DMS153 treated with DMSO at 0.1 percent for 48 hours (cell line): ENCODE measurements around the gene IQCE.

Source experiments
- DNase-seq: peaks from one replicate; lab custom pipeline; 2025; ENCODE audit not compliant: unreplicated experiment; lab: John Stamatoyannopoulos, UW

The IQCE gene

DNA sequence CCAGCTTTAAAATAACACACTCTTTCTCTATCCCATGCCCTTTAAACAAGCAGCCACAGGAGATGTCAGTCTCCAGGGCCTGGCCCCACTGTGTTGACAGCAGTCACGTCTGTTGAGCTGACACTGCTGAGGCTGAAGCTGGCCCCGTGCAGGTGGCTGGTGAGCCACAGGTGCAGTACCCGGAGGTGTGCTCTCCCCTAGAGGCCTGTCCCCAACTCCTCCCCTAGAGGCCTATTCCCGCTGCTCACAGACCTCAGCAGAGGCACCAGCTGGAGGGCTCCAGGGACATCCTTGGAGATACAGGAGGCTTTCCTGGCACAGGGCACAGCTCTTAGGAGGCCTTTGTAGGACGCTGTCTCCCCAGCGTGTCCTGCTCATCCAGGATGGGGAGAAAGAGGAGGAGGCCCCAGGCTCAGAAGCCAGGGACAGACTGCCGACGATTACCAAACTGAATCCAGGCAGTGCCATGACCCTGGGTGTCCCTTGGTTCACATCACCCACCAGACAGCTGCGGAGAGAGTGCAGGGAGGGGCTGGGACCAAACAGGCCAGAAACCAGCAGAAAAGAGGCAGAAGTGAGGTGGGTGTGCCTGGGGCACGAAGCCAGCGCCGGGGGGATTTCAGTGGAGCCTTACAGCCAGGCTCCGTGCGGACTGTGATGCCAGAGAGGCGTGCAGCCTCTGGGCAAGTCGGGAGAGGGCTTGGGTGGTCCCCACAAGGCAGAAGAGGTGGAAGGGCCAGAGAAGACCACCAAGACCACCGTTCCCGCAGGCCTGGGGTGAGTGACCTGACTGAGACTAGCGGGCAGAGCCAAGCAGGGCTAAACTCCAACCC lies 54.5 kb downstream of the IQCE start:
- DNase-seq: peak; percentile 51

GRCh38 chr7:2613931-2614600 lies 55.3 kb downstream of the IQCE start:
- peak; percentile 68 for DNase-seq

DNA sequence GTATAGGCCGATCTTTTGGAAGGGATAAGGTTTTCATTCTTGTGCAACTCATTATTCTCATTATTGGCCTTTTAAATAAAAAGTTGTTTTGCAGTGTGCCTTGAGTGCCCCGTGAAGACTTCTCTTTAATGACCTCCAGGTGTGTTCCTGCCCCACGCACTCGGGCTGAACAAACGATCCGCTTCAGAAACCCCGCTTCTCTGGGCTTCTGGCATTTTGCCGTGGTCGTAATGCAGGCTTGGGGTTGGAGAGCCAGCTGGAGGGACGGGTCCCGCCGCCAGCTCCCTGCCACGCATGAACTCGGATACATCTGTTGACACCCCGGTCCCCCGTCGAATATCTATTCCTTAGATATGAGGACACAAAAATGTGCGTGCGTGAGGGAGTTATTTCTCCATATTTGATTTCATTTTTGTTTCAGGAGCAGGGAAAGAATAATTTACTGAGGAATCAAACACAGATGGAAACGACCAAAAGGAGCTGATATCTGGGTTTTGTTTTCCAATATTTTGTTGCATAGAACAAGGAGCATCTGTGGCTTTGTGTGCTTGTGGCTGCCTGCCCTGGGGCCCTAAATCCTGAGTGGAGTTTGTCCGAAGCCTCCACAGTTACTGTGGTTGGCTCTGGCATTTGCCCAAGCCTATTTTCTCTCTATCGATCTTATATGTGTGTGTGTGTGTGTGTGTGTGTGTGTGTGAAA lies 56.0 kb downstream of the IQCE start:
- peak; percentile 80 for DNase-seq

GRCh38 chr7:2616387-2617324 lies 57.9 kb downstream of the IQCE start:
- no peak for DNase-seq

GRCh38 chr7:2617325-2617905 lies 58.6 kb downstream of the IQCE start:
- no peak for DNase-seq

GRCh38 chr7:2619116-2619515 lies 60.3 kb downstream of the IQCE start:
- DNase-seq: no peak

DNA sequence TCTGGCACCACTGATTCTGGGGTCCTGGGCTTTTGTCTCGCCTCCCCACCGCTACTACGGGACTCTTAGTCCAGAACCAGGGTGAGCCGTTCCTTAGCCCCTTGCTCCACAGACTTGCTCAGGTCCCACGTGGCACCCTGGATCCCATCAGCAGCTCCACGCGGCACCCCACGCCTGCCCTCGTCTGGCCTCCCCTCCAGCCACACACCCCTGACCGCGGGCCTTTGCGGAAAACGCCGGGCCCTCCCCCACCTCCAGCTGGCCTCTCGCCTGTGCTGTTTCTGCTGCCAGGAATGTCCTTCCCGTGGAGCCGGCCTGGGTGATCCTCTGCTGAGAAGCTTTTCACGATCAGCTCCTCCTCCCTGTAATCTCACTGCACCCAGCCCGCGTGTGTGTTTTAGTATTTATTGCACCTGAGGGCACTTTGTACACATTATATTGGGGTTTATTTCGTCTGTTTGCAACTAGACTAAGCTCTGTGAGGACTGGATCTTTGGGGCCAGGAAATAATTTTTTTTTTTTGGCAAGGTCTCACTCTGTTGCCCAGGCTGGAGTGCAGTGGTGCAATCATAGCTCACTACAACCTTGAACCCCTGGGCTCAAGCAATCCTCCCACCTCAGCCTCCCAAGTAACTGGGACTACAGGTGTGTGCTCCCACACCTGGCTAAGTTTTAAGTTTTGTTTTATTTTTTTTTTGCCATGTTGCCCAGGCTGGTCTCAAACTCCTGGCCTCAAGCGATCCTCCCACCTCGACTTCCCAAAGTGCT lies 62.5 kb downstream of the IQCE start:
- no peak for DNase-seq

DNA sequence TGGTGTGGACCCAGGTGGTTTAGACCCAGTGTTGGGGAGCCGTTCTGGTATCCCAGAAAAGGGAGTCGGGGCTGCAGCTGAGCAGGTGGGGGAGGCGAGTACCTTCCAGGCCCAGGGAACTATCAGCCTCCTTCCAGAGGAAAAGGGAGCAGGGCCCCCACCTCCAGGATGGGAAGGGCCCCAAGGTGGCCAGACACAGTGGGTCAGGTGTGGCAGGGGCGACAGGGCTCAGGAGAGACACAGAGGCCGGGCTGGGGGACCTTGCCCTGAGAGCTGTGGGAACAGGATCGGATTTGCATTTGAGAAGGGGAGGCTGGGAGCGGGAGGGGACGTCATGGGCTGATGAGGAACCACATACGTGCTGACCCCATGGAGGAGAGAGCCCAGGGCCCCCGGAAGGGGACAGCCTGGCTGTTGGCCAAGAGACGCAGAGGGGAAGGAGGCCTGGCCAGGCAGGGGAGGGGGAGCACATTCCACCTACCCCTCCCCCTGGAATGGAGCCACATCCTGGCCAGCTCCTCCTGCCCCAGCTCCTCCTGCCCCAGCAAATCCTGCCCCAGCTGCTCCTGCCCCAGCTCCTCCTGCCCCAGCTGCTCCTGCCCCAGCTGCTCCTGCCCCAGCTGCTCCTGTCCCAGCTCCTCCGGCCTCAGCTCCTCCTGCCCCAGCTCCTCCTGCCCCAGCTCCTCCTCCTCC lies 63.3 kb downstream of the IQCE start:
- DNase-seq: no peak

DNA sequence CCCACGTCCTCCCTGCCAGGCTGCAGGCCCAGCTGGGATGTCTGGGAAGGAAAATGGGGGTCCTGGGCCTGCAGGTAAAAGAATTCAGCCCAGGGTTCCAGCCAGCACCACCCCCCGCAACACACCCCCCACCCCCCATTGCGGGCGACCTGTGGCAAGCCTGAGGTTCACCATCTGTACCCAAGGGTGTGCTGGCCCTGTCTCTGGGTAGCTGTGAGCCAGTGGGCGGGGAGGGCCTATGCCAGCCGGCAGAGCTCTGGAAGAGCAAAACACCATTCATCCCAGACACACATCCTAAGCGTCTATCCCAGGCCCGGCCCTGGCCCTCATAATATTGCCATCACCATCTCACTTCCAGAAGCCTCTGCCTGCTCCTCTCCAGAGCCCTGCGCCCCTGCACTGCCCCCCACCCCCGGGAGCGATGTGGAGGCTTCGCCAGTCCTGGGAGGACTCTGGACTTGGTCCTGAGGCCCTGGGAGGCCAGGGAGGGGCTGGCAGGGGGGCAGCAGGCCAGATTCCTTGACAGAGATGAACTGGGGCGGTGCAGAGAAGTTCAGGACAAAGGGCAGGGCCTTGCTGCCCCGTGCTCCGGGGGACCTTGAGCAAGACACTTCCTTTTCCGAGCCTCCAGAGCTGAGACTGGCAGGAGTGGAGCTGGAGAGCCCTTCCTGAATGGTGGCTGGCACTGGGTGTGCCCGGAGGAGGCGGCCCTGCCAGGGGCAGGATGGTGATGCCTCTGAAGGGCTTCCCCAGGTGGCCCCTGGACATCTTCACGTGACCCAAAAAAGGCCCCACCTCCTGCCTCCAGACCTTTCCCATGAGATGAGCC lies 64.3 kb downstream of the IQCE start:
- no peak for DNase-seq

DNA sequence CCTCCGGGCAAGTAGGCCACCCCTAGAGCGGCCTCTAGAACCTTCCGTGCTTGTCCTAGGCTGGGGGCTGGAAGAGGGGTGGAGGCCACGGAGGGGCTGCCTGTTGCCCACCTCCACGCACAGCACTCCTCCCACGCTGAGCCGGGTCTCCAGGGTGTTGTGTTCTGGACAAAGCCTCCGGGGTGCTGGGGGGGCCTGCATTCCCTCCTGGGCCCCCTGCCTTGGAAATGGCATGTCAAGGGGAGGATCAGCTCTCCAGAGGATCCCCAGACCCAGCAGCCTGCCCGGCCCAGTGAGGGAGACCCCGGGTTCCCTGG lies 64.9 kb downstream of the IQCE start:
- DNase-seq: no peak

- DNase-seq: no peak
Observed at GRCh38 chr7:2624293-2624886, 65.6 kb downstream of the IQCE start.

DNA sequence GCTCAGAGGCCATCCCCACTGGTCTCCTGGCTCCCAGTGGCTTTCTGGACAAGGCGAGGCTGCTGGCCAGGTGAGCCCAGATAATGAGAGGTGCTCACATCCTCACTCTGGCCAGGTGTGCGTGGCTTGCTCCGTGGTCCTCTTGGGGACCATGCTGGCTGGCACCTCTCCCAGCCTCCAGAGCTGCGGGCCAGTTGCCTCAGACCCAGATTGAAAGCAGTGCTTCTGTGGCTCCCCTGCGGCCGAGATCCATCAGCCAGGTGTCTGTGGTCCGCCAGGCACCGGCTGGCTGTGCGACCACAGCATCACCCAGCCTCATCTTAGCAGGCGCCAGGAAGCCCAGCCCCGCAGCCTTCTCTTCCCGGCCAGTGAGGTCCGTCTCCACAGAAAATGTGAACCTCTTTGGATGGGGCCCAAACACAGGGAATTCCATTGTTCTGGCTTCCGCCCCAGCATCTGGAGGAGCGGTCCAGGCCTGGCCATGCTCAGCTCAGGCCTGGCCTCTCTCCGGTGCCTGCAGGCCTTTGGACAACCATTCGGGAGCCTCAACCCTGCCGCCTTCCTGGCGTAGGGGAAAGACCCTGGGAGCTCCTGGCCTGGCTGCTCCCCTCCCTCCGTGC lies 67.8 kb downstream of the IQCE start:
- no peak for DNase-seq

GRCh38 chr7:2627258-2628129 lies 68.7 kb downstream of the IQCE start:
- no peak for DNase-seq

DNA sequence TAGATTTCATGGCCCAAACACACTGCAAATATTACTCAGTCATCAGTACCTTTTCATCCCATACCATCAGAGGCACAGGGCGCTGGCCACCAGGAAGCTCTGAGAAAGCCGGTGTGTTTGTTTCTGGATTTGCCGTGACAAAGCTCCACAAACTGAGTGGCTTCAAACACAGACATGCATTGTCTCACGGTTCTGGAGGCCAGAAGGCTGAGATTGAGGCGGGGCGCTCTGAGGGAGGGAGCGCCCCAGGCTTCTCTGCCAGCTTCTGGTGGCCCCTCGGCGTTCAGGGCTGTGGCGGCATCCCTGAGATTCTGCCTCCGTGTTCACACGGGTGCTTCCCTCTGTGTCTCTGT lies 69.3 kb downstream of the IQCE start:
- DNase-seq: no peak

DNA sequence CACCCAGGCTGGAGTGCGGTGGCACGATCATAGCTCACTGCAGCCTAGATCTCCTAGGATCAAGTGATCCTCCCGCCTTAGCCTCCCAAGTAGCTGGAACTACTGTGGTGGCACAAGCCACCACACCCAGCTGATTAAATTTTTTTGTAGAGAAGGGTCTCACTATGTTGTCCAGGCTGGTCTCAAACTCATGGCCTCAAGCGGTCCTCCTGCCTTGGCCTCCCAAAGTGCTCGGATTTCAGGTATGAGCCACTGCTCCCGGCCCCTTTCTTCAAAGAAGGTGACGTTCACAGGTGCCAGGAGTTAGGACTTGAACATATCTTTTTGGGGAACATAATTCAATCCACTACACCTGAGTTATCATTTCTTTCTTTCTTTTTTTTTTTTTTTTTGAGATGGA lies 70.1 kb downstream of the IQCE start:
- no peak for DNase-seq

DNA sequence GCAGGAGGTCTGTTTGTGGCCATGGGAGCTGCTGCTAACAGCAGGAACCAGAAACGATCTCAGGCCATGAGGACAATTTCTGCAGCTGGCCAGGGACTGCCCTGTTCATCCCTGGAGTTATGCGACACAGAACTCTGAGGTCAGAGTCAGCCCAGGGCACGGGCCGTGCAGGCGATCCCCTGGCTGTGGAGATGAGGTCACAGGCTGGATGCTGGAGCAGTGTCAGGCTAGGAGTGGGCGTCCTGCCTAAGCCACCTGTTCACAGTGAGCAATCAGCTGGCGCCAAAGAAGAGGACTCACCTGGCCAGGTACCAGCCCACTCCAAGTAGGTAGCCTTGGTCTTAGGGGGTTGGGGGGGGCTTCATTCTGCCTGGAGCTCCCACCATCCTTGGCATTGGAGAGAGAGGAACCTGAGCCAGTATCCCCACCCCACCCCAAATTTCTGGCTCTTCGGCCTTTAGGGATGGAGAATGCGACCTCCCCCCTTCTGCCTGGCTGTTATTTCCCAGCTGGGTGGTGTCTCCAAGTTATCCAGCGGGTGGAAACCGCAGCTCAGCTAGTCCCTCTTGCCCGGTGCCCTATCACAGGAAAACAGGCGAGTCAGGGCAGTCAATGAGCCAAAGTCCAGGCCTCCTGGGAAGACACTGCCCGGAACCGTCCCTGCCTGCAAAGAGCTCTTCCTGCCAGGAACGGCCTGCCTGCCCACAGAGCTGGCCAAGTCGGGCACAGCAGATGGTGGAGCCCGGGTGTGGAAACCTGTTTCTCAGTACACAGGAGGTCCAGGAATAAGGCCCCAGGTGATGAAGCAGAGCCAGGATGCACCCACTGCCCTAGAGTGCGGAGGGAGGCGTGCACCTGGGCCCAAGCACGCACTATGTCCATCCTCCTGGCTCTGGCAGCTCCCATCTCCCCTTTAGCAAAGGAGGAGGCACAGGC lies 71.2 kb downstream of the IQCE start:
- DNase-seq: no peak
